Endothelial cell of umbilical vein (primary cell): Measurements from ENCODE around the gene SLC35A4. TPM values are rescaled to one million over a fixed set of nuclear protein-coding genes. Genes with fewer than 3 reads are reported as not detected.

Experiments used
- BruUV-seq: library from RNA; stranded (reverse); fragments of 400-500 nt; replicated peaks from 2 replicates; lab custom pipeline; 2021; lab: Mats Ljungman, UMichigan
- CTCF ChIA-PET: fragments of 300-600, 350-600 bp; sonication (Branson Sonifier 250); formaldehyde crosslinking; loops from one replicate; lab custom pipeline; 2021; ENCODE audit warnings: antibody characterized with exemption, inconsistent platforms; lab: Charles Lee
- POLR2A ChIA-PET: fragments of 300-600, 350-600 bp; sonication (Branson Sonifier 250); formaldehyde crosslinking; loops from one replicate; lab custom pipeline; 2021; ENCODE audit warnings: antibody characterized with exemption, inconsistent platforms; lab: Charles Lee
- DNase-seq: peaks from one replicate; pipeline ENCODE4 v3.0.0-alpha.2; 2011; ENCODE audit warnings: low read depth, low spot score
- FAIRE-seq: peaks from 2 replicates; lab custom pipeline; 2011; peaks lifted over from hg19 to GRCh38; lab: Jason Lieb, UNC
- H2AFZ ChIP-seq: 2 replicates; pipeline ENCODE4 v1.6.0; 2012; ENCODE audit warnings: low read depth, low read length, control low read depth, inconsistent platforms
- H3K27ac ChIP-seq: 2 replicates; pipeline ENCODE4 v1.5.1; 2011; ENCODE audit warnings: low read depth, mild to moderate bottlenecking, control low read depth, low read length, moderate library complexity; ENCODE audit not compliant: insufficient read depth
- H3K27me3 ChIP-seq, 2 experiments: 2 replicates each; pipeline versions ENCODE4 v1.6.0 to v1.6.1; 2011; ENCODE audit warnings: low read length in 2 of 2, mixed read lengths in 1 of 2; ENCODE audit not compliant: control insufficient read depth in 2 of 2, insufficient read depth in 2 of 2
- H3K36me3 ChIP-seq, 2 experiments: 2 replicates in 1 of 2; 3 replicates in 1 of 2; pipeline ENCODE4 v1.5.1; 2011; ENCODE audit warnings: low read length in 2 of 2, mild to moderate bottlenecking in 1 of 2, moderate library complexity in 1 of 2; ENCODE audit not compliant: control insufficient read depth in 2 of 2, insufficient read depth in 2 of 2; ENCODE audit errors: extremely low read depth in 1 of 2
- H3K4me1 ChIP-seq: 3 replicates; pipeline ENCODE4 v1.5.1; 2011; ENCODE audit warnings: mild to moderate bottlenecking, low read length; ENCODE audit not compliant: control insufficient read depth, insufficient read depth; ENCODE audit errors: extremely low read depth
- H3K4me2 ChIP-seq: 2 replicates; pipeline ENCODE4 v1.6.1; 2011; ENCODE audit warnings: low read length, control low read depth, mixed read lengths; ENCODE audit not compliant: insufficient read depth
- H3K4me3 ChIP-seq, 3 experiments: fragments of 200-600 bp in 1 of 3; sonication (generic), shearing (Covaris generic) in 1 of 3; replicated peaks in 1 of 3; 2 replicates each; pipeline ENCODE4 v1.5.1; 2011 to 2016; ENCODE audit warnings: control low read depth in 3 of 3, low read length in 3 of 3, mild to moderate bottlenecking in 2 of 3, inconsistent platforms in 1 of 3, low read depth in 1 of 3, moderate library complexity in 1 of 3; ENCODE audit not compliant: insufficient read depth in 1 of 3
- H3K79me2 ChIP-seq: 2 replicates; pipeline ENCODE4 v1.6.0; 2012; ENCODE audit warnings: low read length, inconsistent platforms; ENCODE audit not compliant: control insufficient read depth, insufficient read depth
- H3K9ac ChIP-seq: replicated peaks from 2 replicates; pipeline ENCODE3; 2011; ENCODE audit warnings: low read length, control low read depth; ENCODE audit not compliant: insufficient read depth; ENCODE audit errors: extremely low read depth
- H3K9me1 ChIP-seq: replicated peaks from 3 replicates; pipeline ENCODE4 v1.6.0; 2011; ENCODE audit warnings: mild to moderate bottlenecking, low read length; ENCODE audit not compliant: control insufficient read depth, insufficient read depth; ENCODE audit errors: extremely low read depth
- H3K9me3 ChIP-seq: replicated peaks from 2 replicates; pipeline ENCODE4 v1.5.1; 2012; ENCODE audit warnings: low read length, inconsistent platforms; ENCODE audit not compliant: control insufficient read depth, insufficient read depth
- H4K20me1 ChIP-seq: replicated peaks from 2 replicates; pipeline ENCODE3; 2011; ENCODE audit warnings: mild to moderate bottlenecking, low read length; ENCODE audit not compliant: control insufficient read depth, insufficient read depth; ENCODE audit errors: extremely low read depth
- EZH2 ChIP-seq: IDR thresholded peaks from 2 replicates; pipeline ENCODE4 v1.6.1; 2012; ENCODE audit warnings: borderline replicate concordance, low read depth, mild to moderate bottlenecking, moderate library complexity, low read length, inconsistent platforms; ENCODE audit not compliant: severe bottlenecking
- FOS ChIP-seq: IDR thresholded peaks from 2 replicates; pipeline ENCODE4 v1.6.1; 2011; ENCODE audit warnings: mild to moderate bottlenecking, low read length, moderate library complexity, borderline replicate concordance; ENCODE audit not compliant: insufficient read depth
- GATA2 ChIP-seq: IDR thresholded peaks from 2 replicates; pipeline ENCODE4 v1.7.0; 2011; ENCODE audit warnings: low read depth, mild to moderate bottlenecking, moderate library complexity, mixed read lengths, low read length; ENCODE audit not compliant: insufficient read length, insufficient read depth
- JUN ChIP-seq: IDR thresholded peaks from 2 replicates; pipeline ENCODE4 v1.6.1; 2011; ENCODE audit warnings: borderline replicate concordance, low read depth; ENCODE audit not compliant: insufficient read length, insufficient read depth
- MYC ChIP-seq: IDR thresholded peaks from one replicate; pipeline ENCODE4 v1.6.1; 2011; ENCODE audit warnings: mild to moderate bottlenecking, low read depth, low read length
- POLR2A ChIP-seq: IDR thresholded peaks from 2 replicates; pipeline ENCODE4 v1.6.1; 2012; ENCODE audit warnings: low read depth, mild to moderate bottlenecking, control low read depth, low read length
- POLR2AphosphoS5 ChIP-seq: IDR thresholded peaks from 2 replicates; pipeline ENCODE4 v1.6.1; 2012; ENCODE audit warnings: low read depth, mild to moderate bottlenecking, control low read depth, low read length, moderate library complexity; ENCODE audit not compliant: insufficient read depth
- dilution Hi-C: fragments of 300-500 bp; cut with MboI; formaldehyde crosslinking; loops from one replicate; pipeline ENCODE4 v1.15.0; 2019; ENCODE audit warnings: low sequenced_read_pairs; ENCODE audit not compliant: extremely low pct_ligation_motif_present
- intact Hi-C: fragments of 100-400 bp; cut with micrococcal nuclease; formaldehyde crosslinking; loops from one replicate; pipeline ENCODE4 v1.10.0; 2022
- polyA plus RNA-seq, 4 experiments: library from polyadenylated mRNA; depleted of rRNA in 3 of 4; stranded (reverse) in 3 of 4; unstranded in 1 of 4; fragments of >200 nt; gene quantifications; 2 replicates each; pipeline versions ENCODE4 v1.2.1 to v1.2.3, GENCODE V29; 2011 to 2012; ENCODE audit warnings: missing spikeins in 1 of 4
- total RNA-seq: library from RNA; stranded (reverse); gene quantifications from 2 replicates; pipeline ENCODE4 v1.2.3, GENCODE V29; 2021
- TF ChIP-seq, protein P1 (sequence below), 2 donors: IDR thresholded peaks; 1 replicate in 1 of 2; 2 replicates in 1 of 2; pipeline ENCODE4 v1.5.1; 2011; ENCODE audit warnings: low read length in 2 of 2, mild to moderate bottlenecking in 2 of 2, moderate library complexity in 2 of 2, control low read depth in 1 of 2, inconsistent platforms in 1 of 2, low read depth in 1 of 2; ENCODE audit not compliant: insufficient read depth in 1 of 2; ENCODE audit errors: extremely low read depth in 1 of 2
- TF ChIP-seq, protein P2 (sequence below): IDR thresholded peaks from 2 replicates; pipeline ENCODE4 v1.6.1; 2011; ENCODE audit not compliant: insufficient read depth, insufficient read length

SLC35A4 gene
- total and polyA plus RNA-seq, 2 donors (not counting 3 experiments of a cell fraction or from before 2014, with no cell fraction given), result 65.6 to 118 TPM

DNA sequence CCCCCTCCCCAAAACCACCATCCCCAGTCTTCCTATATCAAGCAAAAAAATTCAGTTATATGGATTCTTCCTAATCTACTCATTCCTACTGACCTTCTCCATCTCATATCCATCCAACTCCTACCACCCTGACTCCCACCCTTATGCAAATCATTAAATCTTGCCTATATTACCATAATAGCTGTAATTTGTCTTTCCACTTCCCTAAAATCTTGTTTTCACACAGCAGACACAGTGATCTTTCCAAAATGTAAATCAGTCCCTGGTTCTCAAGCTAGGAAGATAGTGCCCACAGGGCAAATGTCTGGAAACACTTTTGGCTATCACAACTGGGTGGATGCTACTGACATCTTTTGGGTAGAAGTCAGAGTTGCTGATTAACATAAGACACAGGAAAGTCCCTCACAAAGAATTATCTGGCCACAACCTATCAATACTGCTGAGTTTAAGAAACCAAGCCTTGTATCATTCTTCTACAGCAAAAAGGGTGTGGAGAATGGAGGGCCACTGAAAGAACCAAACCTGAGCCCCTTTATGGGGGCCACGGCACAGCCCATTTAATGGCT, 8.8 kb upstream of the SLC35A4 start:
- no TSS peak for BruUV-seq
- Histone ChIP-seq H3K4me3 (peak overlapping the region in 1 of 3 experiments; percentile 92), H3K9me1 (no peaks in the 10 kb centered on the region), H3K4me2 (peak overlapping the region; percentile 94), H3K9ac (peak overlapping the region; percentile 21), H2AFZ (no peak overlapping the region), H3K79me2 (peaks cover 37% of the 10 kb centered on the region), H3K27me3 (no peaks in the 10 kb centered on the region), H3K4me1 (peaks cover 15% of the 10 kb centered on the region), H3K27ac (no peak overlapping the region), H3K36me3 (peaks cover 3% of the 10 kb centered on the region in 2 experiments), H4K20me1 (no peaks in the 10 kb centered on the region), H3K9me3 (no peaks in the 10 kb centered on the region)
- POLR2A ChIA-PET, result interaction anchor here (0.6 to 0.7 kb wide), 2 partner anchors 92 to 1532 kb away, joined by 3 read pairs; partner anchors contain the start of genes IK and NDUFA2
- FAIRE-seq (no peak), DNase-seq (no peak)
- TF ChIP-seq JUN (no peak), POLR2AphosphoS5 (no peak), EZH2 (no peak), GATA2 (no peak), POLR2A (no peak)
- CTCF ChIA-PET, result interaction anchor here (1.1 kb wide), 1 partner anchor 74 kb away, joined by 3 read pairs; no protein-coding TSS in a partner anchor
- dilution Hi-C loops (no loop called here), intact Hi-C loops (loop anchor here (2.0 kb wide), 1 partner anchor 83 kb away; the partner anchor contains the start of gene TMCO6)

DNA sequence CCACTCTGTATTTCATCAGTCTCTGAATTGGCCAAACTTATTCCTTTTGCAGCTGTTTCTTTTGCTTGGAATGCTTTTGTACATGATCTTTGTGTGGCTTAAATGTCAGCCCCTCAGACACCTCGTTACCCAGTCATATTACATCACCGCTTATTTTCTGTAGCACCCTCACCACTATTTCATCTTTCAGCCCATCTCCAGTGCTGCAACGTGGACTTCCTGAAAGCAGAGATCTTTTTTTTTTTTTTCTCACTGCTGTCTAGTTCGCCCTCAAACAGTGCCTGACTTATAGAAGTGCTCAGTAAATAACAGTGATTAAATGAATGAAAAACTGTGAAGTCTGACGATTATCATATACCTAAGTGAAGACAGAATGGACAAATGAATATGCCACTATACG, 8.2 kb upstream of the SLC35A4 start:
- Histone ChIP-seq H2AFZ (no peak overlapping the region), H3K27me3 (no peaks in the 10 kb centered on the region), H3K4me3 (peak overlapping the region; percentile 54 to 92 (median 83)), H3K27ac (peak overlapping the region; percentile 79), H3K36me3 (no peaks in the 10 kb centered on the region), H3K4me1 (peaks cover 15% of the 10 kb centered on the region), H3K79me2 (peaks cover 37% of the 10 kb centered on the region), H3K9me1 (no peaks in the 10 kb centered on the region), H3K9me3 (no peaks in the 10 kb centered on the region), H3K4me2 (peak overlapping the region; percentile 94), H4K20me1 (no peaks in the 10 kb centered on the region), H3K9ac (peak overlapping the region; percentile 88)
- POLR2A ChIA-PET, result interaction anchor here (0.7 kb wide), 1 partner anchor 1533 kb away, joined by 3 read pairs; no protein-coding TSS in a partner anchor
- BruUV-seq, result TSS peak; percentile 62
- intact Hi-C loops (loop anchor here (2.0 kb wide), 1 partner anchor 82 kb away; the partner anchor contains the start of gene TMCO6), dilution Hi-C loops (no loop called here)
- CTCF ChIA-PET, result interaction anchor here (1.1 to 3.9 kb wide), 2 partner anchors 9 to 75 kb away, joined by 3 to 18 read pairs; partner anchors contain the start of gene EIF4EBP3
- peak; percentile 58 for FAIRE-seq
- TF ChIP-seq GATA2 (no peak), EZH2 (no peak), JUN (no peak), POLR2A (no peak), FOS (no peak), POLR2AphosphoS5 (no peak), MYC (no peak)
- TF ChIP-seq, protein P1, sequence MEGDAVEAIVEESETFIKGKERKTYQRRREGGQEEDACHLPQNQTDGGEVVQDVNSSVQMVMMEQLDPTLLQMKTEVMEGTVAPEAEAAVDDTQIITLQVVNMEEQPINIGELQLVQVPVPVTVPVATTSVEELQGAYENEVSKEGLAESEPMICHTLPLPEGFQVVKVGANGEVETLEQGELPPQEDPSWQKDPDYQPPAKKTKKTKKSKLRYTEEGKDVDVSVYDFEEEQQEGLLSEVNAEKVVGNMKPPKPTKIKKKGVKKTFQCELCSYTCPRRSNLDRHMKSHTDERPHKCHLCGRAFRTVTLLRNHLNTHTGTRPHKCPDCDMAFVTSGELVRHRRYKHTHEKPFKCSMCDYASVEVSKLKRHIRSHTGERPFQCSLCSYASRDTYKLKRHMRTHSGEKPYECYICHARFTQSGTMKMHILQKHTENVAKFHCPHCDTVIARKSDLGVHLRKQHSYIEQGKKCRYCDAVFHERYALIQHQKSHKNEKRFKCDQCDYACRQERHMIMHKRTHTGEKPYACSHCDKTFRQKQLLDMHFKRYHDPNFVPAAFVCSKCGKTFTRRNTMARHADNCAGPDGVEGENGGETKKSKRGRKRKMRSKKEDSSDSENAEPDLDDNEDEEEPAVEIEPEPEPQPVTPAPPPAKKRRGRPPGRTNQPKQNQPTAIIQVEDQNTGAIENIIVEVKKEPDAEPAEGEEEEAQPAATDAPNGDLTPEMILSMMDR (IDR thresholded peaks at IDR 0.05; ENCODE audit: extremely low read depth in 1 of 2, insufficient read depth in 1 of 2, low read depth in 1 of 2, low read length in 2 of 2), result no peak
- TF ChIP-seq, protein P2, sequence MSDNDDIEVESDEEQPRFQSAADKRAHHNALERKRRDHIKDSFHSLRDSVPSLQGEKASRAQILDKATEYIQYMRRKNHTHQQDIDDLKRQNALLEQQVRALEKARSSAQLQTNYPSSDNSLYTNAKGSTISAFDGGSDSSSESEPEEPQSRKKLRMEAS, result no peak
- DNase-seq, result peak; percentile 53
